HUDEP-2 (cell line): ENCODE measurements around the gene NAPA.

Source experiments
- DNase-seq, 76 experiments: peaks; one replicate each; lab custom pipeline; 2025; ENCODE audit not compliant: unreplicated experiment in 76 of 76; lab: John Stamatoyannopoulos, UW

Gene NAPA

DNA sequence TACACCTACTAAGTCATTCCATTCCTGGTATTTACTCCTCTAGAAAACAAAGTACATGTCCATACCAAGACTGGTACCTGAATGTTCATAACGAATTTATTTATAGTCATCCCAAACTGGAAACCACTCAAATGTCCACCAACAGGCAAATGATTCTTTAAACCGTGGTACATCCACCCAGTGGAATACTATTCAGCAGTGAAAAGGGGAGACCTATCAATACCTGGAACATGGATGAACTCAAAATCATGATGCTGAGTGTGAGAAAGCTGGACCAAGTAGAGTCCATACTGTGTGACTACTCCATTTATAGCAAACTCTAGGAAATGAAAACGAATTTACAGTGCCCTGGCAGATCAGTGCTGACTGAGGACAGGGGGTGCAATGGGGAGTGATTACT lies 11.9 kb upstream of the NAPA start:
- no peak for DNase-seq

DNA sequence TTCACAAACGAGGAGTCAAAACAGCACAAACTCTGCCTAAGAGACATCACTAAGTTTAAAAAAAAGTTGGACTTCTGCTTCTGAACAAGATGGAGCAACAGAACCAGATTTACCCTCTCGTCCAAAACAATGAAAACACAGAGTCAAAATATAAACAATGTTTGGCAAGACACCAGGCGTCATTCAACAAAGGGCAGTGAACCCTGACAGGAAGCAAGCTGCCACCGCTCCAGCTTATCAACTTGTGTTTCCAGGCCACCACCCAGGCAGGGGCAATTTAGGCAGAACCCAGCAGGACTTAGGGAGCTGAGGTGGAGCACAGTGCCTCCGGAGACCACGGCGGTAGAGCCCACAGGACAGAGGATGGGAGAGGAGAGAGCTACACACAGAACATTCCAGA lies 8.6 kb upstream of the NAPA start:
- peak in 4 of 76 experiments; percentile 14 to 21 (median 16) for DNase-seq

DNA sequence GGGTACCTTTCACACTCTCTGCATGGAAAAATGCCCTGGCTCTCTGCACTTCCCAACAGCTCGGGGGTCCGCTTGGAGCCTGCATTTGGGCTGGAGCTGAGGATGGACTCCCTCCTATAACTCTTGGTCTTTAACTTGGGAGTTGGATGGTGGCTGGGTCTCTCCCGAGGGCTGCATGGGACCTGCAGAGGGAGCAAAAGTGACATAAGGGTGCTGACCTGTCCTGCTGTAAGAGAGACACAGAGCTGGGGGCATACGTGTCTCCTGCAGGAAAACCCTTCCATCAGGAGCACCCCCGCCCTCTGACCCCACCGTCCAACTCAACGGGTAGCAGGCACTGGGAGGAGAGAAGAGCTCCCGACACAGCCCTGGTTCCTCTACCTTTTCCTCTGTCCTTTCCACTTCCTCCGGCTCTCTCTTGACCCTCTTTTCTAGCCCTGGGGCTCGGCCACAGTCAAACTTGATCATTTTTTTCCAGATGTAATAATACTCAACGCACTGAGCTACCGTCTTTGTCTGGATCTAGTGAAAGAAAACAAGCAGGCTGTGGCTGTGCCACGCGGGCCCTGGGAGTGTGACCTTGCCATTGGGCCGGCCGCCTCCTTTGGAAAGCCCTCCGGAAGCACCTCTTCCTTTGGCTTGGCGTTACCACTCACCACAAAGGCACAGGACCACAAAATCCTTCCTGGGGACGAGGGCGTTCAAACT lies 6.8 kb upstream of the NAPA start:
- no peak for DNase-seq

DNA sequence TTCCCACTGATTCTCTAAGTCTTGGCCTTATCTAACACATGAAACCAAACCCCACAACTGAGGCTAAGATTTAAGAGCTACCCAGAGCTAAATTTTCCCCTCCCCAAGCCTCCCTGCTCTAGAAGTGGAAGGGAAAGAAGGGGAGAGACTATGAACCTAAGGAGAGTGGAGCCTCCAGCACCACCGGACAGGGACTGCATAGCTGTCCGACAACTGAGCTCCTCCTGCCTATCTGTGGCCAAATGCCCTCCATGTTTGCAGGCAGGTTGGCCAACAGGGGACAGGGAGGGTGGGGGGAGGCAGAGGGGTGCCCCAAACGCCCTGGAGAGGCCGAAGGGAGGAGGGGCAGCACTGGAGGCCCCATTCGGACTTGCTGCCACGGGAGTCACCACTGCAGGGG lies 6.0 kb upstream of the NAPA start:
- DNase-seq = no peak

DNA sequence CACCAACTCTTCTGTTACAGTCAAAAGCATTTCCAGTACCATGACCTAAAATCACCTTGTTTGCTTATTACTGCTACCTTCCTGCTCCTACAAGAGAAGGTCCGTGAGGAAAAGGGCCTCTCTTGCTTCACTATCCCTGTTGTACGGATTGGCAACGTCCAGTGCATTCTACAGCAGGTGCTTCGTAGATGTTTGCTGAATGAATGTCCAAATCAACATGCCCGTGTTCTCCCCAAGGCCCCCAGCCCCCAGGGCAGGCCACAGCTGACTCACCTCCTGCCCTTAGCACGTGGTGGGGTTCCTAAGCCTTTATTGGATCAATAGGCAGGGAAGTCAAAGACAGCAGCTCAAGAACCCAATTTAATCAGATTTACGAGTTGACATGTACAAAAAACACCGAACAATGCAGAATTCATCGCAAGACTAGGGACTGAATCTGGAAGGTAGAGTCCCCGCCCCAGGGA lies 5.5 kb upstream of the NAPA start:
- no peak for DNase-seq

DNA sequence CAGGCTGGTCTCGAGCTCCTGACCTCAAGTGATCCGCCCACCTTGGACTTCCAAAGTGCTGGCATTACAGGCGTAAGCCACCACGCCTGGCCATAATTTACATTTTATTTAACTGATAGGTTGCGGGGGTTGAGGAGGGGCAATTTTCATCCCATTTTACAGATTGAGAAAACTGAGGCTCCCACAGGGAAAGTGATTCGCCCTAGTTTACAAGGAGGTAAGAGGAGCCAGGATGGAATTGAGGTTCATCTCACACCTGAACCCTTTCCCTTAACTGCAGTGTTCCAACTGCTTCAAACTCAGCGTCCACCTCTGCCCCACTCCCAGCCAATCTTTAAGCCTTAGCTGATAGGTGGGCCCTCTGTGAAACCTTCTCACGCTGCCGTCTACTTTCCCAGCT lies 4.0 kb upstream of the NAPA start:
- no peak for DNase-seq

DNA sequence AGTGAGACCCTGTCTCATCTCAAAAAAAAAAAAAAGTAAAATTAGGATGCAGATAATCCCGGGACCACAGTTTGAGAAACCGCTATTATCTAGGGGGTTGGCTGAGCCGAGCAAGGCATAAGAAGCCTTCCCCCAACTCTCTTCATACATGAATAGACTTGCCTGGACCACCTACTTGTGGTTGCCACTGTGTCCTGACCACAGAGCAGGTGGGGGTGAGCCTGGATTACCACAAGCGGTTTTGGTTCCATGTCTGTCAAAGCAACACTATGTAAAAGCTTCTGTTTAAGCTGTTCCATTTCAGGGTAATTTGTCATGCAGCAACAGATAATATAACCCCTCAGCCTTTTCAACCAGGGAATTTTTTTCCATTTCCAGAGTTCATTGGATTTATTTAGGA lies 3.3 kb upstream of the NAPA start:
- DNase-seq = no peak

DNA sequence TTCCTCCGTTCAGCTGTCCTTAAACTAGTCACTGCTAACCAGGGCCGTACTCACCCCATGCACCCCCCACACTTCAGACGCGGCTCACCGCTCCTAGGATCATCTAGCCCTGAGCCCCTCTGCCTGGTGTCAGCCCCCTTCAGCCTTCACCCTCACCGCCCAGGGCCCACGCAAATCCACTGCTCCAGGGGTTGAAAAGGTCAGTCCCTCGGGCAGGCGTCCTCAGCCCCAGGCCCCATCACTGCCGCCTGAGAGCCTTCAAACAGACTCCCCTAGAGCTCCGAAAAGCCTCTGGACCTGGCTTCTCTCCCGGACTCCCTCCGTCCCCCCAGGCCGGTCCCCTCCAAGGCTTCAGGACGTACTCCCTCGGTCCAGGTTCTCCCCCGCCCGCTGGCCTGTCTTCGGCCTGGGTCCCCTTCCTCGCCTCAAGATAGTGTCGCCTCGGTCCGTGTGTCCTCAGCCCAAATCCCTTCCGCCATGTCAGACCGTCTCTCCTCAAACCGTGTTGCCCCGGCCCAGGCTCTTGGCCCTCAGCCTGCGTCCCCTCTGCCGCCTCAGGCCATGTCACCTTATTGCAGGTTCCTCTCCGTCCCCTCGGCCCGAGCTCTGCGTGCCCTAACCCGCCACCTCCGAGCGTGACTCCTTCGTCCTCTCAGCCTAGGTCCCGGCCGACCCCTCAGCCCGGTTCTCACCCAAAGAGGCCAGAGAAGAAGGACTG lies 553 bp downstream of the NAPA start:
- DNase-seq = peak in 1 of 76 experiments; percentile 39

GRCh38 chr19:47512948-47513319 lies 1.9 kb downstream of the NAPA start:
- DNase-seq = no peak

DNA sequence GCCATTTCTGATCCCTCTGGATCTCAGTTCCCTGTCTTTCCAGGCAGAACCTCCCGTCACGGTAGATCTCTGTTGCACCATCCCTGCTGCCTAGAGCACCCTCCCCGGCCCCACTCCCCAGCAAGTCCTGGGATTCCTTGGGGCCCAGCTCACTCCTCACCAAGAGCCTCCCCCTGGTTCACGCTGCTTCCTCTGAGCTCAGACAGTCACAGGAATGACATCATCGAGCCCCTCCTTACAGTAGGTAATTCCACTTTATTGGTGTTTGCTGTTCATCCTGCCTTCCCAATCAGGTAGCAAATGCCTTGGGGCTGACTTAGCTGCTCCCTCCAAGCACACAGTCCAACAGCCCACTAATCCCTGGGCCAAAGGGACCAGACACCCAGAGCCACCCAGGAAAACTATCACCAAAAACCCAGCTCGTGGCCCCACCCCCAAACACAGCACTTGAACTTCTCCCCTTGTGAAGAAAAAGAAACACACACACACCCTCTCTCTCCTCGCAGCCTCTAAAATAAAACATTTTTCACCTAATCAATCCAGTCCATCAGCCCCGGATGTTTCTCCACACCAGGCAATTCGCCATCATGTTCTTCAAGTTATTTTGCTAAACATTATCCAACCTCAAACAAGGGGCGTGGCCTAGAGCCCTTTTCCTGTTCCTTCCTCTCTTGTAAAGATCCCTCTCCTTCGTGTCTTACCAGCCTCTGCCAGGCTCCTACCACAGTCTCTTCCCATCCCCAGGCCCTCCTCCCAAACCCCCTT lies 2.5 kb downstream of the NAPA start:
- DNase-seq = peak in 3 of 76 experiments; percentile 25 to 33 (median 29)

DNA sequence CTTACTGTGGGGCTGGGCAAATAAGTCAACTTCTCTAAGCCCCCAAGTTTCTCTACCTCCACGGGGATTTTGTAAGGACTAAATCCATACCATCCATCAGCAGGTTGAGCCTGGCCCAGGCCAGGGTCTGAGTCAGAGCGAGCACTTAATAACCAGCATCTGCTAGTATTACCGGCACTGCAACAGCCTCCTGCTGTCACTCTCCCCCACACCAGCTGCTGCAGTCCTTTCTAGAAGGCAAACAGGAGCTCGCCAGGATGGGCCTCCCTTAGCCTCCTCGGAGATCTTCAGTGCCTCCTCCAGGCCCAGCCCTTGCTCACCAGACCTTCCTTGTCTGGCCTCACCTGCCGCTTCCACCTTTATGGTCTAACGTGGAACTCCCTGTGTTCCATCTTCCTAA lies 3.2 kb downstream of the NAPA start:
- DNase-seq = peak in 1 of 76 experiments; percentile 33

DNA sequence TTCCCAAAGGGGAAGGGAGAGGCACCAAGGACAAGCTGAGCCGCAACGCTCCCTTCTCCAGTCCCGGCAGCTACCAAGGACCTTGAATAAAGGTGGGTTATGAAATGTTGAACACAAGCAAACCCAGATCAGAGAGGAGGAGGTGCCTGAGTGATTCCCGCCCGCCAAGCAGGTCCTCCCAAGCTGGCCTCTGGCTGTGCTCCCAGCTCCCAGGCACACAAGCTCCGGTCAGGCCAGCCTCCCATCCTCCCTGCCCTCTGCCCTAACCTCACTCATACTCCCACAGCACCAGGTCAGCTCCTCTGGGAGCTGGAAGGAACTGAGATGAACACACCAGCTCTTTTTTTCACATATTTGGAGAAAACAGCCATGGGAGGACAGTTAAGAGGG lies 3.7 kb downstream of the NAPA start:
- DNase-seq = no peak

DNA sequence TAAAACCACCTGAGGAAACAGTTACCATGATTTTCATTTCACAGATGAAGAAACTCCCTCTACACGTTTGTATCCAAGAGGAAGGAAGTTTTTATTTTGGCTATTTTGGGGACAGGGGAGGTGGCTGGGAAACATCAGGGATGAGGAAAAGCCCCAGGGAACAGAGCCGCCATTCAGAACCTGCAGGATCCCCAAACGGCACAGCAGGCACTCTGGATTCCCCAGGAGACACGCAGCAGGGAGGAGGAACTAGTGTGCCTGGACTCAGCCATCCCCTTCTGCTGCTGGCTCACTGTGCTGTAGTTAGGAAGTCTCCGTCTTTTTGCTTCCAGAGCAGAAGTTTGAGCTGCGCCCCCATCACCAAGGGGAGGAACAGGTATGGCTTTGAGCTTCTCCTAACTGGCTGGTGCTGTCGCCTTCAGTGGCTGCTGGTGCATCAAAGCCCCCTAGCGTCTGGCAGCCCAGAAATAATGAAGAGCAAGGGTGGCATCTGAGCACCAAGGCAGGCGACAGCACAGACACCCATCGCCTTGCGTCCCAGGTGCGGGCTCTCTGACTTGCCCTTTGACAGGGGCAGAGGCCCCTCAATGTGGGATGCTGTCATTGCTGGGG lies 4.2 kb downstream of the NAPA start:
- no peak for DNase-seq

GRCh38 chr19:47509973-47510372 lies 4.9 kb downstream of the NAPA start:
- no peak for DNase-seq

GRCh38 chr19:47509170-47509847 lies 5.6 kb downstream of the NAPA start:
- no peak for DNase-seq

DNA sequence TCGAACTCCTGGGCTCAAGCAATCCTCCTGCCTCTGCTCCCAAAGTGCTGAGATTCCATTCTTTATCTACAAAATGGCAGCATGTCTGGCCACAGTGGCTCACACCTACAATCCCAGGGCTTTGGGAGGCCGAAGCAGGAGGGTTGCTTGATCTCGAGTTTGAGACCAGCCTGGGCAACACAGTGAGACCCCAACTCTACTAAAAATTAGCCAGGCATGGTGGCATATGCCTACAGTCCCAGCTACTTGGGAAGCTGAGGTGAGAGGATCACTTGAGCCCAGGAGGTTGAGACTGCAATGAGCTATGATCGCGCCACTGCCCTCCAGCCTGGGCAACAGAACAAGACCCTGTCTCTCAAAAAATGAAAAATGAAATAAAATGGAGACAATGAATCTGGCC lies 6.1 kb downstream of the NAPA start:
- DNase-seq = no peak

GRCh38 chr19:47507924-47508553 lies 6.8 kb downstream of the NAPA start:
- DNase-seq = no peak

DNA sequence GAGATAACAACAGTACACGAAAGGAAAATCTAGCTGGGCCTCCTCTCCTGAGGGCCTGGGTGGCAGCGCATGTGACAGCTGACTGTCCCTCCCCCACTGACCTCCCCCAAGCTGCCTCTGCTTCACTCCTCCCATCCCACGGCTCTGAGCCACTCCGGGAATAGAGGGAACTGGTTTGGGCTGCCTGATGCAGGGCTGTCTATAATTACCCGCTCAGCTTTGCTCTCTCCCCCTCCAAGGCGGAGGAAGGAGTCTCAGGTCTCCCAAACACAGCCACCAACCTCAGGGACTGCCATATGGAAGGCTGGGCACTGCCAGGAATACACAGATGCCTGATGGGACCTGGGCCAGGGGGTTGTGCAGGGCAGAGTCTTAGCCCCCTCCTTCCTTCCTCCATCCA lies 7.9 kb downstream of the NAPA start:
- DNase-seq = peak in 3 of 76 experiments; percentile 23 to 53 (median 27)

DNA sequence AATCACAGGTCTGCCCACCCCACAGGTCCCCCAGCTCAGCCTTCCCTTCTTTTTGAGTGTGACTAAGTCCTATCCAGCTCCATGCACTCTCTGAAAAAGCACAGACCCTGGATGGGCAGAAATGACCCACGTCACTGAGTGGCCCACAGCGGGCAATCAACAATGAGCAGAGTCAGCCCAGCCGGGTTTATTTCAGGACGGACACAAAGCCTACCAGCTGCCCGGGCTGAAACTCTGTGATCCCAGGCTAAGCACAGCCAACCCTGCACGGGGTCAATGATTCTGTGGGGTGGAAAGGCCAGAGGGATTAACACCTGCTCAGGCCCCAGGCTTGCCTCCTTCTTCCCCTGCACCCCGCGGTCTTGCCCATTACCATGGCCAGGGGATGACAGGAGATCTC lies 8.4 kb downstream of the NAPA start:
- DNase-seq = no peak

GRCh38 chr19:47505506-47505905 lies 9.4 kb downstream of the NAPA start:
- DNase-seq = no peak
